TTC549 (cell line): ENCODE measurements around the gene P2RX6.
"Not testable (repeated sequence)": the region's sequence is repeated elsewhere in the genome, so short reads cannot be mapped to it uniquely, and the experiment has no call there.

ENCODE experiments used
- FAIRE-seq: peaks from 2 replicates; lab custom pipeline; 2012; peaks lifted over from hg19 to GRCh38; lab: Jason Lieb, UNC

The P2RX6 gene

DNA sequence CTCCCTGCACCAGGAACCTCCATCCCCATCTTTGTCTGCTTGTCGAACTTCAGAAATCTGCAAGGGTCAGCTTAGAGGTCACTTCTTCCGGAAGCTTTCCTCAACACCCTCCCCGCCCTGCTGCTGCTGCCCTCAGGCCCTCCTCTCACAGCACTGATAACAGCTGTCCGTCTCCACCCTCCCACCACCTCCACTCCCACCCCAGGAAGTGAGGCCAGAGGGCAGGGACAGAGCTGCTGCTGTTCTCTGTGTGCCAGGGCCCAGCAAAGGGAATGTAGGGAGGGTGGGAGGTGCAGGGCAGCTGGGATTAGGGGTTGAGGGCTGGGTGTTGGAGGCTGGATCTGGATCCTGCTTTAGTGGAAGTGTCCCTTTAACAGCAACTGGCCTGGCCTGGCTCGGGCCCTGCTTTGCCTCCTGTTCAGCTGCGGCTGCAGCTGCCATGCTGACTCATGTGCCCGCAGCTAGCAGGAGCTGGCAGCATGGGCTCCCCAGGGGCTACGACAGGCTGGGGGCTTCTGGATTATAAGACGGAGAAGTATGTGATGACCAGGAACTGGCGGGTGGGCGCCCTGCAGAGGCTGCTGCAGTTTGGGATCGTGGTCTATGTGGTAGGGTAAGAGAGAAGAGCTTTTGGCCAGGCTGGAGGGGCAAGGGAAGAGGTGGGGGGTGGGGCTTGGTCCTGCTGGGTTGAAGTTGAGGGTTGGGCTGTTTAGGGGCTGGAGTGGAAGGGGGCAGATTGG is at the start of gene P2RX6:
Gene P2RX6 (plus strand): TSS at position 440 of the 740 bp plus-strand sequence. CDS start 10 bp downstream, at position 450.
- peak; percentile 74 for FAIRE-seq

DNA sequence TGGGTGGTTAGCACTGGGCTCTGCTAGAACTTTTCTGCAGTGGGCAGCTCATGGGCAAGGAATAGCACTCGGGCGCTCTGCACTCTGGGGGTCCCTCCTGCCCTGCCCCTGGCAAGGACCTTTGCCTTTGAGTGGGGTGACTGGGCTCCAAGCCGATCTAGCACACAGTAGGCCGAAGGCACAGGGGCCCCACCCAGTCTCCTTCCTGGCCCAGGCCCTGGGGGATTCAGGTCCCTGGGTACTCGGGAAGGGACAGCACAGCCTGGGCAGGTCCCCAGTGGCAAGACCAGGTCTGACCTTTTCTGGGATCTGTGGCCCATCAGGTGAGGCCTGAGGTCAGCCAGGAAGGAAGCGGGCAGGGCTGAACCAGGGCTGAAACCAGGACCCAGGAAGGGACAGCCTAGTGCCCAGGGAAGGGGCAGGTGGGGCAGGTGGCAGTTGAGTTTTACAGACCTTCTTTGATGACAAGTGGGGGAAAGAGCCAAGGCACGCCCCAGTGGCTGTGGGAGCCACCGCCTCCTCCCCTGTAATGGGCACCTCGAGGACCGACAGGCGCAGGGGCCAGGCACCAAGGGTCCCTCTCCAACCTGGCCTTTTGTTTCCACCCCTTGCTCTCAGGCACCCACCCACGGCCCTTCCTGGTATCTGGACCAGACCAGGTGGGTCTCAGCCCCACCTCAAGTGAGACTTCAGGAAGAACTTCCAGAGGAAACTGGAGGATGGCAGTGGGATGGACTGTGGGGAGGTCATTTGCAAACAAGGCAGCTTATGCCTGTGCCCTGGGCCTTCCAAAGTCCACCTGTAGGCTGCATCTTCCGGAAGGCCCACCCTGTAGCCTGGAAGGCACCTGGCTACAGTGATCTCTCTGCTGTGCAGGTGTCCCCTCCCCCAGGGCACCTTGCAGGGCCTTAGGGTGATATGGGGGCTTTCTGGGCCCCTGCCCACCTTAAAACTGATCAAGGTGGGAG is 48.8 kb upstream of the P2RX6 start:
- no peak for FAIRE-seq

DNA sequence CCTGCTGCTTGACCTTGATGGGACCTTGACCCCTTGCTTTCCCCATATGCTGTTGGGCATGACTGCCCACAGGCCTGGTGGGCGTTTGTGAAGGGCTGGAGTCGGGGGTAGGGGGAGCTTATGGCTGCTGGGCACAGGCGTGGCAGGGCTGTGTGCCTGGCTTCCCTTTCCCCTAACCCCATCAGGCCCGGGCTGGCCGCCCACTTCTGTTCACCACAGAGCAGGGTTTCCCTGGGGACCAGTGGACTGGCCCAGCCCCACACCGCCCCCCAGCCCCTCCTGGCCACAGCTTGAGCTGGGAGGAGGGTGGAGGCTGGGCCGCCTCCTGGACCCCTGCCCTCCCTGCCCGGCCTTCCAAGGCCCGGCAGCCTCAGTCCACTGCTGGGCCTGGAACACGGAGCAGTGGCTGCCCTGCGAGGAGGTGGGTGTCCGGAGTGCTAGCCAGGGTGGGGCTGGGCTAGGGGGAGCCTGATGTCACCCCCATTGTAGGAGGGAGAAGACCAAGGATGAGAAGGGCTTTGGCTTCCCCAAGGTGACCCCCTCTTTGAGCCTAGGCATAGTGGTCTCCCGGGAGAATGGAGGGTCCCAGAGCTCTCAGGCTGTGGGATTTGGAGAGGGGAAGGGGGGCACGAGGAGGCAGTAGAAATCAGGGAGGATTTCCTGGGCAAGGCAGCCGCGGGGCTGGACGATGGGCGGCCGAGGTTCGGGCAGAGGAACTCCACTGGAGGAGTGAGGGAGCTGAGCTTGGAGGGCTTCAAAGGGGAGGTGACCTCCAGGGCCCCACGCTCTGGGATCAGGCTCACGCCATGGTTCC is 47.9 kb upstream of the P2RX6 start, which contains the start of gene AIFM3:
Gene AIFM3 (plus strand): TSS at position 373 of the 814 bp plus-strand sequence. CDS start 690 bp downstream, outside the sequence.
- no peak for FAIRE-seq

DNA sequence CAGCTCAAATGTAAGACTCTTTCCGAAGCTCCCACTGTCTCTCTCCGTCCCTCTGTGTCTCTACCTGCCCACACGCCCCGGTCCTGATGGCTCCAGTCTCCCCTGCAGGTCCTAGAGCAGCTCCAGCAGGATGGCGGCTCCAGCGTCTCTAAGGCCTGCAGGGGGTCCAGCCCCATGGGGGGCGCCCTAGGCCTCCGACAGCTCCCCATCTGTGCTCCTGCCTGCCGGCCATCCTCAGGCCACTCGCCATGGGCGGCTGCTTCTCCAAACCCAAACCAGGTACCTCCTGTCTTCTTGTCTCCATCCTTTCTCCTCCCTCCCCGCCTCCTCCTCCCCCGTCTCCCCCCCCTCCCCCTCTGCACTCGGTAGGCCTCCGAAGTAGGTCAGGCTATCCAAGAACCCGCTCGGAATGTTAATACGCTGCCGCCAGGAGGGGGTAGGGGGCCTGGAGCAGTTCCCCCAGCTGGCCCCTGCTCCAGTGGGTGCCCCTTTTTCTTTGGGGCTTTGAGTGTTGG is 47.2 kb upstream of the P2RX6 start:
- FAIRE-seq = no peak

DNA sequence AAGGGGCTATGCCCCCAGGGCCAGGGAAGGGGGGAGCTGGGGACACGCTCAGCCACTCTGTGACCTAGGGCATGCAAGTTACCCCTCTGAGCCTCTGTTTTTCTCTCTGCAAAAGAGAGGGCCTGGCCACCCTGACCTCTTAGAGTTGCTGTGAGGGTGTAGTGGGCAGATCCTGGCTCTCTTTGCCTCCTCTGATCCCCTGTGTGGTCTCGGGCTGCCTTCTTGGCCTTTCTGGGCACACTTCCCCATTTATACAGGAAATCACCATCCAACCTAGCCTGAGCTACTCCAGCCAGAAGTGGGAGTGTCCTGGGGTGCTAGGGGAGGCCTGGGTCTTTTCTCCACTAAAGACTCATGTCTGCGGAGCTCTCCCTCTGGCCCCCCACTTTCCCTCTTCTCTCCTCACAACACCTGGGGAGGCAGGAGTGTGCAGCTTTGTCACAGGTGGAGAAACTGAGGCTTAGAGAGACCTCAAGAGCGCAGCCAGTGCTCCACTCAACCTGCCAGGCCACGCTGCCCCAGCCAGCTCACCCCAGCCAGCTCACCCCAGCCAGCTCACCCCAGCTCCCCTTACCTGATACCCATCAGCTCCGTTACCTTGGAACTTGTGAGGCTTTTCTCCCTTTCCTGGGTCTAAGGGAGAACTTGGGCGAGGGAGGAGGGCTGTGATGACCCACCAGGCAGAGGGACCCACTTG is 46.5 kb upstream of the P2RX6 start:
- no peak for FAIRE-seq

DNA sequence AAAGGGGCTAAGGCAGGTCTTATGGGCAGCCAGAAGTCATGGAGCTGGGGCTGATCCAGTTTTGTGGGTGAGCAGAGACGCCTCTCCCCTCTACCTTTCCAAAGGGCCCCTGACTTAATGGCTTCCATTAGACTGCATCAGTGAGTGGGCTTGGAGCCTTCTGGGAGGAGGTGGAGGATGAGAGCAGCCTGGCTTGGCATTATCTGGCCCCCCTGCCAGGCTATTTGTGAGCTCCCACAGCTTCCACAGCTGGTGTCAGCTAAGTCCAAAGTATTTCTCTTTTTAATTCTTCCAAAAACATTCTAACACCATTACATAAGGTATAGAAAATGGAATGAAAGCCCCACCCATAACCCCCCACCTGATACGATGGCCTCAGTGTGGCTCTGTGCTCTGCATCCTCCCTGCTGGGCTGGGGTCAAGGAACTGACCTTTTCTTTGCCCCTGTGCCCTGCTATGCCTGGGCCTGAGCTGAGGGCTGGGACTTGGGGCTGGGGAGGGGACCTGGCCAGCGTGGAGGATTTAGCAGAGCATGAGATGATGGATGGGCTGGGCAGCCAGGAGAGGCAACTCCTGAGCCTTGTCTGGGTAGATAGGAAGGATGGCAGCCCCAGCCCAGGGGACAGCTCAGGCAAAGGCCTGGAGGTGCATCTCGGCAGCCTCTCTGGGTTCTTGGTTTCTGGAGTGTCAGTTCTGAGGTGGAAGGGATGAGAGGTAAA is 43.9 kb upstream of the P2RX6 start:
- no peak for FAIRE-seq

DNA sequence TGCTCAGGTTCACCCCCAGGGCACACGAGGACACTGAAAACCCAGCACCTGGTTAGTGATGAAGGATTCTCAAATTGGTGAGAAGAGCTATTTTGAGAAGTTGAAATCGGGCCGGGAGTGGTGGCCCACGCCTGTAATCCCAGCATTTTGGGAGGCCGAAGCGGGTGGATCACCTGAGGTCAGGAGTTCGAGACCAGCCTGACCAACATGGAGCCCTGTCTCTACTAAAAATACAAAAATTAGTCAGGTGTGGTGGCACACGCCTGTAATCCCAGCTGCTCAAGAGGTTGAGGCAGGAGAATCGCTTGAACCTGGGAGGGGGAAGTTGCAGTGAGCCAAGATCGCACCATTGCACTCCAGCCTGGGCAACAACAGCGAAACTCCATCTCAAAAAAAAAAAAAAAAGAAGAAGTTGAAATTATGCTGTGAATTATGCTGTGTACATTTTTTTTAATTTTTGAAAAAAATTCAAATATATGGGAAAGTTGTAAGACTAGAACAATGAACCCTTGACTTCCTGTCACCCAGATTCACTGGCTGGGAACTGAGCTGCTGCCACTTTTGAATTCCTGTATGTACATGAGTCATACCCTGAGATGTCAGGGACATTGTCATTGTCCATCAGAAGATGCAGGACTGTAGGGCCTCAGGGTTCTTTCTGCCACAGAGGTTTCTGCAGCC is 42.8 kb upstream of the P2RX6 start:
- not testable (repeated sequence) for FAIRE-seq

DNA sequence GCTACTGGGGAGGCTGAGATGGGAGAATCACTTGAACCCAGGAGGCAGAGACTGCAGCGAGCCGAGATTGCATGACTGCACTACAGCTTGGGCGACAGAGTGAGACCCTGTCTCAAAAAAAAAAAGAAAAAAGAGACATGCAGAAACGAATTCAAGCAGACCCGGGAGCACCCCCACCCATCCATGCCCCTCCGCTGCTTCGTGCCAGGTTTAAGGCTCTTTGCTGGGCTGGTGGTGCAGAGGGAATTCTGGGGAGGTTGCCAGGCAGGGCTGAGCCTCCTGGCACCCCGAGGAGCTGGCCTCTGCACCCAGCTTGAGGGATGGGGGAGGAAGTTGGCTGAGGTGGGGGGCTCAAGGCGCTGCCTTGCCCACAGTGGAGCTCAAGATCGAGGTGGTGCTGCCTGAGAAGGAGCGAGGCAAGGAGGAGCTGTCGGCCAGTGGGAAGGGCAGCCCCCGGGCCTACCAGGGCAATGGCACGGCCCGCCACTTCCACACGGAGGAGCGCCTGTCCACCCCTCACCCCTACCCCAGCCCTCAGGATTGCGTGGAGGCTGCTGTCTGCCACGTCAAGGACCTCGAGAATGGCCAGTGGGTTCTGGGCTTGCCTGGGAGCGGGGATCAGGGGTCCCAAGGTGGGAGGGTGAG is 41.9 kb upstream of the P2RX6 start:
- FAIRE-seq = no peak

DNA sequence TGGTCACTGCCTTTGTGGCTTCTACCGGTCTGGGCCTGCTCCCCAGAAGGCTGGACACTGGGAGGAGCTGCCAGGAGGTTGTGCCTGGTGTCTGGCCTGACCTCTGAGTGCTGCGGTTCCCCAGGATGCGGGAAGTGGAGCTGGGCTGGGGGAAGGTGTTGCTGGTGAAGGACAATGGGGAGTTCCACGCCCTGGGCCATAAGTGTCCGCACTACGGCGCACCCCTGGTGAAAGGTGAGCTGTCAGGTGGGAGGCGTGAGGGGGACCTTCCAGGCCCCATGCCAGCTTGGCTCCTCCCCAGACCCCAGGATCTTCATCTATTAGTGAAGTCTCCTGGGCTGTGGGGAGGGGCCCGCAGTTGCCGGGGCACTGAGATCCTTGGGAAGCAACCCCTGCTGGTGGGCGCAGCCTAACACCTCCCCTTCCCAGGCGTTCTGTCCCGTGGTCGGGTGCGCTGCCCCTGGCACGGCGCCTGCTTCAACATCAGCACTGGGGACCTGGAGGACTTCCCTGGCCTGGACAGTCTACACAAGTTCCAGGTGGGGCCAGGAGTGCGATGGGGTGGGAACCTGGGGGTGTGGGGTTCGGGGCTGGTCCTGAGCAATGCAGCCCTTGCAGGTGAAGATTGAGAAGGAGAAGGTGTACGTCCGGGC is 41.2 kb upstream of the P2RX6 start:
- no peak for FAIRE-seq

DNA sequence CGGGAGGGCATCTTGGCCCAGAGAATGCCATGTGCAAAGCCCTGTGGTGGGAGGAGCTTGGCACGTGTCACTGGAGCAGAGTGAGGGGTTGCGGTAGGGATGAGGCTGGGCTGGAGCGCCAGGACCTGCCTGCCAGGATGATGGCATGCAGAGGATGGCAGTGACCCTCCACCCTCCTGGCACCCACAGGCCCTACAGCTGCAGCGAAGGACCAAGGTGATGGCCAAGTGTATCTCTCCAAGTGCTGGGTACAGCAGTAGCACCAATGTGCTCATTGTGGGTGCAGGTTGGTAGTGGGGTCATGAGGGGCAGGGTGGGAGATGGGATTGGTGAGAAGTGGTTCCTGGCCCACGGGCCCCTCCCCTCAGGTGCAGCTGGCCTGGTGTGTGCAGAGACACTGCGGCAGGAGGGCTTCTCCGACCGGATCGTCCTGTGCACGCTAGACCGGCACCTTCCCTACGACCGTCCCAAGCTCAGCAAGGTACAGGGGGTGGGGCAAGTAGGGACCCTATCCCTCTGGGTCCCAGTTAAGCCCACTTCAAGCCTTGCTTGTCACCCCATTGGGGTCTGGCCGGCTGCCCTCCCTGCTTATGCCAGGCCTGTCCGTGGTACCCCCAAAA is 40.5 kb upstream of the P2RX6 start:
- no peak for FAIRE-seq

DNA sequence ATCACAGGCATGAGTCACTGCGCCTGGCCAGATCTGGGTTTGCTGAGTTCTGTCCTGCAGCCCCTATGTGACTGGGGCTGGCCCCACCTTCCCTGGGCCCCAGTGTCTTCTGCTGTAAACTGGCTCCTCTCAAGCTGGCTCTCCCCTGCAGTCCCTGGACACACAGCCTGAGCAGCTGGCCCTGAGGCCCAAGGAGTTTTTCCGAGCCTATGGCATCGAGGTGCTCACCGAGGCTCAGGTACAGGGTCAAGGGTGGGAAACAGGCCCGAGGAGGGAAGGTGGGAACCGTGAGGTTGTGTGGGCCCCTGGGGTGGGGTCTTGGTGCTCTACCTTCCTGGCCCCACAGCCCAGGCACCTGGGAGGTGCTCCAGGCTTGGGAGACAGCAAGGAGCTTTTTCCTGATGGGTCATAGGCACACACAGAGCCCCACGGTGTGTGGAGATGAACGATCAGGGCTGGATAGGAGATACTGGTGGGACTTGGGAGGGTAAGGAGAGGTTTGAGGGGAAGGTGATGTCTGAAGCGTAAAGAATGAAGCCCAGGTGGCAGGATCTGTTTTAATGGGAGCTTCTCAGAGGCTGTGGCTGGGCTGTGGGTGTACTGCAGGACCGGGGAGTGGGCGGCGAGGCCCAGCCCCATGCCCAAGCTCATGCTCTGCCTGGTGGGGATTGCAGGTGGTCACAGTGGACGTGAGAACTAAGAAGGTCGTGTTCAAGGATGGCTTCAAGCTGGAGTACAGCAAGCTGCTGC is 39.2 kb upstream of the P2RX6 start:
- FAIRE-seq = no peak

DNA sequence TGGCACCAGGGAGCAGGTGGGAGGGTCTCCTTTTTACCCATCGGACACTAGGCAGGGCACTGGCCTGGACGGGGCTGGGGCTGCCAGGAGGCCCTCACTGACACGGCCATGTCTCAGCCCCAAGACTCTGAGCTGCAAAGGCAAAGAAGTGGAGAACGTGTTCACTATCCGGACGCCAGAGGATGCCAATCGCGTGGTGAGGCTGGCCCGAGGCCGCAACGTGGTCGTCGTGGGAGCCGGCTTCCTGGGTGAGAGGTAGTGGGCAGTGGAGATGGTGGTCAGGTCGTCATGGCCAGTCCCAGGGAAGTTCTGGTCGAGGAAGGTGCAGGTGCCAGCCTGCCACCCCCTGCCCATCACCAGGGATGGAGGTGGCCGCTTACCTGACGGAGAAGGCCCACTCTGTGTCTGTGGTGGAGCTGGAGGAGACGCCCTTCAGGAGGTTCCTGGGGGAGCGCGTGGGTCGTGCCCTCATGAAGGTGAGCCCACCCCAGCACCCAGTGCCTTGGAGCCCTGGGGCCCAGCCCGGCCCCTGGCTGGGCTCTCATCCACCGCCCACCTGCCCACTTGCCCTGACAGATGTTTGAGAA is 38.6 kb upstream of the P2RX6 start:
- no peak for FAIRE-seq

DNA sequence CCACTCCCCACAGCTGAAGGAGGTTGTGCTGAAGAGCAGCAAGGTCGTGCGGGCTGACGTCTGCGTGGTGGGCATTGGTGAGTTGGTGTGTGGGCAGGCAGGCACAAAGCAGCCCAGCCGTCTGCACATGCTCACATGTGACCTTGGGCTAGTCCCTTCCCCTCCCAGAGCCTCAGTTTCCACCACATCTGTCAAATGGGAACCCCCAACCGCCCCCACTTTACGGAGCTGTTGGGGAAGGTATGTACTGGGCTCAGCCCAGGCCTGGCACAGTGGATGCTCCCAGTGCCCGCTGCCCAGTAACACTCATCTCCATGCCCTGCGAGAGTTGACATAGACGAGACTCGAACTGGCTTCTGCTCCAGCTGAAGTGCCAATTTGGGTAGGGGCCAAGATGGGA is 37.9 kb upstream of the P2RX6 start:
- no peak for FAIRE-seq

DNA sequence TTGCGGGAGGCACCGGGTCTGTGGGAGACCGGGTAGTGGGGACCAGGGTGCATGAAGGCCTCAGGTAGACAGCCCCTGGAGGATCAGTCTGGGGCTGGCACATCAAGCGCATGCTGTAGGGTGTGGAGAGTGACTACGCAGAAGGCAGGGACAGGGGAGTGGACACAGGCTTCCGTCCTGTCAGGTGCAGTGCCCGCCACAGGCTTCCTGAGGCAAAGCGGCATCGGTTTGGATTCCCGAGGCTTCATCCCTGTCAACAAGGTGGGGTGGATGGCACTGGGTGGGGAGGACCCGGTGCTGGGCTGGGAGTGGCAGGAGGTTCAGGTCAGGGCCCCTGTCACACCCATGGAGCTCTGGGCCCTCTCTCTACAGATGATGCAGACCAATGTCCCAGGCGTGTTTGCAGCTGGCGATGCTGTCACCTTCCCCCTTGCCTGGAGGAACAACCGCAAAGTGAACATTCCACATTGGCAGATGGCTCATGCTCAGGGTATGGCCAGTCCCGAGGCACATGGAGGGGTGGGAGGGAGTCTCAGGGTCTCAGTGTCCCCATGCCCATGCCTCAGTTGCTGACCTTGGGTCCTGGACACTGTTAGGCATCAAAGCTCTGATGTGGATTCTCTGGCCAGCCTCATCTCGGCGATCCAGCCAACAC is 37.3 kb upstream of the P2RX6 start:
- no peak for FAIRE-seq

DNA sequence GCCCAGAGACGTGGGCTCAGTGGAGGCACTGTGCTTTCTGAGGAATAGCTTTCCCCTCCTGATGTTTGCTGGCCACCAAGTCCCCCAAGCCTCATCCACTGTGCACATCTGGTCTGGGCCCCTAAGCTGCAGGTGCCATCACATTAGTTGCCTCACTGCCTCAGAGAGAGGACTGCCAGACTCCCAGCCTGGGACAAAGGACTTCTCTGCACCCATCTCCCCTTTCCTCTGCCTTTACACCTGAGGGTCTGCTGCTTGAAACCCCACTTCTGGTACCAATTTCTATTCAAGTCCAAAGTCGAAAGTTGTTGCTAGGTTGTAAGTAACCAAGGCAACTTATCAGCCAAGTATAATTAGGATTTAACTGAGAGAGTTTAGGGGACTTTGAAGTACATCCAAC is 36.5 kb upstream of the P2RX6 start:
- no peak for FAIRE-seq

DNA sequence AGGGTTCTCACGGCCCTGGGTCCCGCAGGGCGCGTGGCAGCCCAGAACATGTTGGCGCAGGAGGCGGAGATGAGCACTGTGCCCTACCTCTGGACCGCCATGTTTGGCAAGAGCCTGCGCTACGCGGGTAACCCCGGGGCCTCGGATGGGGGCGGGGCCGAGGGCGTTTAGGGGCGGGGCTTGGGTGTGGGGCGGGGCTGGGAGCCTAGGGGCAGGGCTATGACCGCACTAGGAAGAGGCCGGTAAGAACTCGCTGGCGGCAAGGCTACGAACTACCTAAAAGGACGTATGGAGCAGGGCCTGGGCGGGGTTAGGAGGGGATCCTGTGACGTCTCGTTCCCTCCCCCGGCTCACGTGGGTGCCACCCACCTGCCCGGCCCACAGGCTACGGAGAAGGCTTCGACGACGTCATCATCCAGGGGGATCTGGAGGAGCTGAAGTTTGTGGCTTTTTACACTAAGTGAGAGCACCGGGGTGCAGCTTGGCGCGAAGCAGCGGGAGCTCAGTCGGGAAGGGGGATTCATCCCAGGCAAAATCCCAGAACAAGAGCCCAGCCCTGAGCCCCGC is 35.6 kb upstream of the P2RX6 start:
- FAIRE-seq = no peak
